Inferior parietal cortex (tissue), 1 donor: ENCODE results near the gene SLC25A46.
"Not testable (repeated sequence)": the region's sequence is repeated elsewhere in the genome, so short reads cannot be mapped to it uniquely, and the experiment has no call there.

ENCODE experiments used
- DNase-seq: peaks from one replicate; pipeline ENCODE4 v3.0.0-alpha.2; 2016; ENCODE audit errors: extremely low spot score

SLC25A46 gene

GRCh38 chr5:110754181-110754580 lies 15.4 kb downstream of the SLC25A46 start:
- no peak for DNase-seq

- peak; percentile 75 for DNase-seq
These were observed 18.4 kb downstream of the SLC25A46 start for GRCh38 chr5:110757118-110757729.

- no peak for DNase-seq
These were observed 21.4 kb downstream of the SLC25A46 start for GRCh38 chr5:110760158-110760557.

- DNase-seq = no peak
These were observed 29.5 kb downstream of the SLC25A46 start for GRCh38 chr5:110768138-110768860.

- no peak for DNase-seq
These were observed 30.3 kb downstream of the SLC25A46 start for GRCh38 chr5:110769000-110769681.

GRCh38 chr5:110770286-110770685 lies 31.5 kb downstream of the SLC25A46 start:
- no peak for DNase-seq

- DNase-seq = no peak
These were observed 46.1 kb downstream of the SLC25A46 start for GRCh38 chr5:110784901-110785300.

GRCh38 chr5:110785356-110785755 lies 46.5 kb downstream of the SLC25A46 start:
- DNase-seq = no peak

GRCh38 chr5:110788006-110788405 lies 49.2 kb downstream of the SLC25A46 start:
- not testable (repeated sequence) for DNase-seq

GRCh38 chr5:110790673-110791072 lies 51.9 kb downstream of the SLC25A46 start:
- DNase-seq = no peak

GRCh38 chr5:110802998-110803397 lies 64.2 kb downstream of the SLC25A46 start:
- no peak for DNase-seq

GRCh38 chr5:110803467-110804326 lies 64.9 kb downstream of the SLC25A46 start:
- DNase-seq = no peak

GRCh38 chr5:110807169-110807568 lies 68.4 kb downstream of the SLC25A46 start:
- DNase-seq = peak; percentile 3

- DNase-seq = no peak
These were observed 70.2 kb downstream of the SLC25A46 start for GRCh38 chr5:110809006-110809405.
